GM18868 (cell line): Measurements from ENCODE around the gene SORT1.
"Not testable (repeated sequence)": the region's sequence is repeated elsewhere in the genome, so short reads cannot be mapped to it uniquely, and the experiment has no call there.

Experiments
- ATAC-seq: cut with Tn5 transposase; IDR thresholded peaks from one replicate; pipeline ENCODE4 v1.9.1; 2021; ENCODE audit warnings: mild to moderate bottlenecking, moderate library complexity; ENCODE audit not compliant: unreplicated experiment

The SORT1 gene

GRCh38 chr1:109350182-109350581, 47.5 kb downstream of the SORT1 start:
- ATAC-seq: no peak

DNA sequence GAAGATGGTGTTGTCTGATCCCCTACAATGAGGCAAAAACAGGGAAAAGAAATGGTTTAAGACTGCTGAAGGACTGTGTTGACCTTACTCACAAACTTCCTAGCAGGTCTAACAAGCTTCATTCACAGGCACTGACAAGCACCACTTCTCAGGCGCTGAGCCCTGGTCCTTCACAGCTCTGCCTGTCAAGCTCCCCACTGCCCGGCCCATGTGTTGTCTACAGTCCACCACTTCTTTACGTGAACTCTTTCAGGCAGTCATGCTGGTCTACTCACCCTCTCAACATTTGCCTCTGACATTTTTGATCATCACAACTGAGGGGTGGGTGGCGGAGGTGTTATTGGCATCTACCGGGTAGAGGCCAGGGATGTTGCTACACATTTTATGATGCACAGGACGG, 50.2 kb downstream of the SORT1 start:
- no peak for ATAC-seq

GRCh38 chr1:109341944-109342930, 55.5 kb downstream of the SORT1 start:
- ATAC-seq: no peak

- ATAC-seq: no peak
Measured at GRCh38 chr1:109338608-109339007, 59.1 kb downstream of the SORT1 start.

DNA sequence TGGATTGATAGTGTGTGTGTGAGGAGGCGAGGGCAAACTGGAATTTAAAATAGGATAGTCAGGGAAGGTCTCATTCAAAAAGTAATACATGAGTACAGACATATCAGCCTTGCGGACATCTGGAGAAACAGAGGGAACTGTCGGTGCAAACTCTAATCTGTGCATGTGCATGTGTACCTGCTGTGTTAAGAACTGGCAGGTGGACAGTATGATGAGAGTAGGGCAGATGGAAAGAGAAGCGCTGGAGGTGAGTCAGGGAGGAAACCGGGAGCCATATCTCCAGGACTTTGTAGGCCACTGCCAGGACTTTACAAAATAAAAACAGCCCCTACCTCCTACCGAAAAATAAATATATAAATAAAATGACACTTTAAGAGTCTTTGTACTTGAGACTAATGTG, 59.6 kb downstream of the SORT1 start:
- ATAC-seq: no peak

DNA sequence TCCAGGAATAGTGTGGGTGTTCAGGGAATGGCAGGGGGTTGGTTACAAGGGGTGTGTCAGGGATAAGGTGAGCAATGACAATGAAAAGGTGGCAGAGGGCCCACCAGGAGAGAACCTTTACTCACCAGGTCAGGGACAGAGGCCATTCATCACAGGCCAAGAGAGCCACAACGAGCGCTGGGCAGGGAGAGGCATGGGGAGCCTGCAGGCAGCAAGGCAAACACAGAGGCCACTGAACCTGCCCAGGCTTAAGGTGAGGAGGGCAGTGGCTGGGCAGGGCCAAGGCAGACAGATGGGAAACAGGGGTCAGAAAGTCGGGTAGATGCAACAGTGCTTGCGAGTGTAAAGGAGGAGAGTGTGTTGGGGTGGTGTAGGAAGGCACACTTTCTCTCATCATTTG, 62.6 kb downstream of the SORT1 start:
- ATAC-seq: no peak

DNA sequence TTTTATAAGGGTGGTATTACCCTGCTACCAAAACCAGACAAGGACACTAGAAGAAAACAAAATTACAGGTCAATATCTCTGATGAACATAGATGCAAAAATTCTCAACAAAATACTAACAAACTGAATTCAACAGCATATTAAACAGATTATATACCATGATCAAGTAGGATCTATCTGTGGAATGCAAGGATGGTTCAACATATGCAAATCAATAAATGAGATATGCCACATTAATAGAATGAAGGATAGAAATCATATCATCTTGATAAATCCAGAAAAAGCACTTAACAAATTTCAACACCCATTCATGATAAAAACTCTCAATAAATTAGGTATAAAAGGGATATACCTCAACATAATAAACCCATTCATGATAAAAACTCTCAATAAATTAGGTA, 66.6 kb downstream of the SORT1 start:
- no peak for ATAC-seq

- ATAC-seq: no peak
Measured at GRCh38 chr1:109327285-109327684, 70.4 kb downstream of the SORT1 start.

GRCh38 chr1:109322974-109323373, 74.7 kb downstream of the SORT1 start:
- ATAC-seq: no peak

DNA sequence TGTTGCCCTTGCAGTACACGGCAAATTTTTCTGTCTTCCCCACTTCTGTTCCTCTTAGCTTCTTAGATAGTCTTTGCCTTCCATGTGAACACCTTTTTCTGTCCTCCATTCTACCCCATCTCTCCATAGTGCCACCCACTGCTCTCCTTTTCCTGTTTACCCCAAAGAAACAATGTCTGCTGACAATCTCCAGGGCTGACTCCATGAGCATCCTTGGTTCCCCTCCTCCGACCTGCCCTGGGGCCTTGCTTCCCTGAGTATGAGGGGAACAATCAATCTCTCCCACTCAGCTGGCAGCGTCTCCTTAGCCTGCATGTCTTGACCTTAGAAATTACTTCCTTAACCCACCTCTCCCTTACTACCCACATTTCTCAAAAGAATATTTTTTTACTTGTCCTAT, 78.6 kb downstream of the SORT1 start:
- ATAC-seq: no peak

DNA sequence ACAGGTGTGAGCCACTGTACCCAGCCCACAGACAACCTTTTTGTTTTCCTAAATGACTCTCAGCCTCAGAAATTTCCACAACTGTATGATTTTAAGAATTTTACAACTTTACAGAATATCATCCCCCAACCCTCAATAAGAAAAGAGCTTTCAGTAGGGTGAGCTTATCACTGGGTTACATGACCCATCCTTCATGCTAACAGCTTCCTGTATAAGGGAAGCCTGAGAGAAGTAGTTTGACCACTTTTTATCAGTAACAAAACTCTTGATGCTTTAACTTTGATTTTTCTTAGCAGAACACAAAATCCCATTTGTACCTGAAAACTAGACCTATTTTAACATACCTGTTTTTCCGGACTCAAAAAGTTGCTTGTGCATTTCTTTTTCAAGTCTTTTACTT, 81.2 kb downstream of the SORT1 start:
- no peak for ATAC-seq

DNA sequence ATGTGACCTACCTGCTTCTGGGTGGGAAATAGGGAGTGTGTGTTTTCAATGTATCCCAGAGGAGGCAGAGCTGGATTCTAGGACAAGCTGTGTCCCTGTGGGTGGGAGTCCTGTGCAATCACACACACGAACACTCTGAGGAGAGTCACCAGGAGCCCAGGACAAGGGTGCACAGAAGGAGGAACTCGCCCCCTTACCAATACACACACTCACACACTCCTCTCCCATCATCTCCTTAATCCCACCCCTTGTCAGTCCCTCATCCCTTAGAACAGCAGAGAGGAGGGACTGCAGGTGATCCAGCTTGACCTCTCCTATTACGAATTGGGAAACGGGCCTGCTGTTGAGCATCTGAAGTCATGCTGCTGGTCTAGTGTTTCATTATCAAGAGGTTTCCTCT, 82.4 kb downstream of the SORT1 start:
- no peak for ATAC-seq

- ATAC-seq: no peak
Measured at GRCh38 chr1:109314795-109315194, 82.9 kb downstream of the SORT1 start.

DNA sequence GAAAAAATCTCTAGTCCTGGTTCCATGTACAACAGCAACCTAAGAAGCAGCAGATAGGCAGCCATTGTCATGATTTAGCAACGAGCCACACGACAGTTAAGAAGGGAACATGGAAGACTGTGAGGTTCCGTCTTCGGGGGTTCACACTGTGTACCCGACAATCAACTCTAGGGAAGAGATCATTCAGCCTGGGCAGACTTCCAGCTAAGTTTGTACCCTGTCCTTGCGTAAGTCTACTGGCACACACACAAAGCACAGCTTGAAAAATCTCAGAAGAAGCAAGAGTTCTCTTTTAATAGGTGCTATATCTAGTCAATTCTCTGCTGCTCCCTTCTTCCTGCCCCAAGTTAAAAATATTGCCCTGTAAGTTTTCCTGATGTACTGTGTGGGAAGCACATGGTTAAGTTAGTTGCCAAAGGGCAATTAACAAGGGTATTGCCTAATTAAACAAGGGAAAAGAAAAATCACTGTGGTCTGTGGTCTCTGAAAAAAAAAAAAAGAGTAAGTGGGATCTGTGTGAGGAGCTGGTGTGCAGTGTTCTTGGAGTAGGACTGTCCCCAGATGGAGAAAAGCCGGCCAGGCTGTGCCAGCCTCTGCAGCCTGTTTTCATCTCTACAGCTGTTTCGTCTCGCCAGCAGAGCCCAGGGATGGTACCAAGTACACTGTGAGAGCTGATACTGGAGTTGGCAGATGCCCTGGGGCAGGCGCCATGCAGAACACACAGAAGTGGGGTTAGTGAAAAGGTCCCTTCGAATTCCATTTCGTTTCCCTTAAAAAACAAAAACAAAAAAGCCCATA, 84.5 kb downstream of the SORT1 start:
- no peak for ATAC-seq

- ATAC-seq: no peak
Measured at GRCh38 chr1:109312246-109312645, 85.5 kb downstream of the SORT1 start.

GRCh38 chr1:109309347-109309746, 88.4 kb downstream of the SORT1 start:
- ATAC-seq: no peak

- no peak for ATAC-seq
Measured at GRCh38 chr1:109307274-109308021, 90.3 kb downstream of the SORT1 start.

DNA sequence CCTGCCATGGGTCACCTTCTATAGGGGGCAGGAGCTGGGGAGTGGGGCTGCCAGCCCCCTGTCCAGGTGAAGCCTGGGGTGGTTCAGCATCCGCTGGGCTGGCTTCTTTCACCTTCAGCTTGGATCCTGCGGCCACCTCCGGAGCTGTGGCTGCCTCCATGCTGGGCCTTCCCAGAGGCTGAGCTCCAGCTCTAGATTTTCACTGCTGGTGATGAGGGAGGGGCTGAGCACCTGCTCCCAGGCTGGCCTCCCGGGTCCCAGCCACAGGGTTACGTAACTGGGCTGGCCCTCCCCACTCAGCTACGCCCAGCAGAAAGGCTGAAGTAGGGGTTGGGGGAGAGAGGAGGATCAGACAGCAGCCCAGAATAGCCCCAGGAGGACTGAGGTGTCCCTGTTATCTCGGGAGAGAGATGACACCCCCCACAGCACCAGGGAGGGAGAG, 90.9 kb downstream of the SORT1 start, which contains the start of gene MYBPHL:
Gene MYBPHL (minus strand): TSS at position 180 of the 442 bp plus-strand sequence. CDS start 20 bp downstream, at position 160.
- ATAC-seq: no peak

DNA sequence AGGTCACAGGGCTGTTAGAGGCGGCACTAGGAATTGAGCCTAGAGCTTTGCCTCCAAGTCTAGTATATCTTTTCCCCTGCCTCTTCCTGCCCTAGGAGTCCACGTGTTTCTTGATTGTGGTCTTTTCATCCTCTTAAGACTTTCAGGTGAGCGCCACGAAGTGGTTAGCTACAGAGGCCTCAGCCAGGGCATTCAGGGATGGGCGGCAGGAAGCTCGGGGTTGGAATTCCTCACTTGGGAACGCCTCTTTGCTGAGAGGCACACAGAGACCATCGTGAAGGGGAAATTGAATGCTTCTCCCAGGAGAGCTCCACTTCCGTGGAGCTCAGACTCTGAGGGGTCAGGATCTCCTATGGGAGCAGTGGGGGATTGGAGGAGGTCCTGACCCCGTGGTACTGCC, 91.7 kb downstream of the SORT1 start:
- not testable (repeated sequence) for ATAC-seq

- no peak for ATAC-seq
Measured at GRCh38 chr1:109304226-109304920, 93.3 kb downstream of the SORT1 start.
